ENCODE measurements around the gene MOSMO.

Gene MOSMO
- total RNA-seq, result 6.4 to 10.4 (median 8.2) reads per million in 3 donors

DNA sequence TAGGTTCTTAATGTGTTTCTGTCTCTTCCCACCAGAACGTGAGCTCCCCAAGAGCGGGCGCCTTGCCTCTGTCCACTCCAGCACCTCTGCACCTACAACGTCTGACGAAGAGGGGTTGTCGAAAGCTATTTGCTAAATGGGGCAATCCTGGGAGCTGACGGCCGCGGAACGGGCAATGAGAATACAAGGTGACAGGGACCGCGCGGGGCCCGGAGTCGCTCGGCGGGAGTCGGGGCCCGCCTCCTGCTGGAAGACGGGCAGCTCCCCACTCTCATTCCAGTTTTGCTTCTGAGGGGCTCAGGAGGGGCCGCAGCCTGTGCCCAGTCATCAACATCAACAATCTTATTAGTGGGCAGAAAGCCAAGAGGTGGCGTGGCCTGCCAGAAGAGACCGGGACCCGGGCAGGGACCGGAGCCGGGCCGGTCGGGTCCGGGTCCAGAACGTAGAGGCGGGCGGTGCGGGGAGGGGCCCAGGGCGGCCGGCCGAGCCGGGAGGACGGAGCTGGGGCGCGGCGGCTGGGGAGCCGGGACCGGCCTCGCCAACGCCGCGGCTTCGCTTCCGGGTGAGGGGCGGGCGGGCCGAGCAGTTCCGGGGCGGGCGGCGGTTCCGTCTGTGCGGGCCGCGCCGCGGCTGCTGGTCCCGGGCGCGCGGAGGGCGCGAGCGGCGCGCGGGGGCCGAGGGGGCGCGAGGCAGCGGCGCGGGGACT, at the start of gene MOSMO:
MOSMO (plus strand) TSS at position 603 of the 706 bp plus-strand sequence. CDS start 191 bp downstream, outside the sequence.
- no peaks in the 10 kb centered on the region for H3K27me3 ChIP-seq (replicated peaks; ENCODE audit: control insufficient read depth, insufficient read depth, low read length, poor library complexity, severe bottlenecking)
- peak within 1 kb of the TSS; percentile 97 for H3K4me3 ChIP-seq (ENCODE audit: insufficient read depth, low read depth, low read length, poor library complexity, severe bottlenecking)
- H3K27ac ChIP-seq (ENCODE audit: insufficient read depth, low read length, poor library complexity, severe bottlenecking), result peak within 1 kb of the TSS; percentile 77
- H3K36me3 ChIP-seq (ENCODE audit: control insufficient read depth, insufficient read depth, low read length), result no peaks in the 10 kb centered on the region
- peak; percentile 34 to 60 (median 47) for DNase-seq
- H3K9me3 ChIP-seq (ENCODE audit: control insufficient read depth, low read length), result no peaks in the 10 kb centered on the region
- peaks cover 16% of the 10 kb centered on the region for H3K4me1 ChIP-seq (ENCODE audit: control insufficient read depth, insufficient read depth, low read length, poor library complexity, severe bottlenecking)

DNA sequence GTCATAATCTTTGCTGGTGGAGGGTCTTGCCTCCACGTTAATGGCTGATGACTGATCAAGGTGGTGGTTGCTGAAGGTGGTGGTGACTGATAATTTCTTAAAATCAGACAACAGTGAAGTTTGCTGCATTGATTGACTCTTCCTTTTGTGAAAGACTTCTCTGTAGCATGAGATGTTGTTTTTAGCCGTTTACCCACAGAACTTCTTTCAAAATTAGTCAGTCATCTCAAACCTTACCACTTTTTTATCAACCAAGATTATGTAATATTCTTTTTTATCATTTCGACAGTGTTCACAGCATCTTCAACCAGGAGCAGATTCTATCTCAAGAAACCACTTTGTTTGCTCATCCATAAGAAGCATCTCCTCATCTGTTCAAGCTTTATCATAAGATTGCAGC, 48.9 kb upstream of the MOSMO start:
- H3K27ac ChIP-seq (ENCODE audit: insufficient read depth, low read length, poor library complexity, severe bottlenecking), result no peak overlapping the region
- no peaks in the 10 kb centered on the region for H3K9me3 ChIP-seq (ENCODE audit: control insufficient read depth, low read length)
- H3K27me3 ChIP-seq (replicated peaks; ENCODE audit: control insufficient read depth, insufficient read depth, low read length, poor library complexity, severe bottlenecking), result no peaks in the 10 kb centered on the region
- peaks cover 7% of the 10 kb centered on the region for H3K4me1 ChIP-seq (ENCODE audit: control insufficient read depth, insufficient read depth, low read length, poor library complexity, severe bottlenecking)
- no peak overlapping the region for H3K4me3 ChIP-seq (ENCODE audit: insufficient read depth, low read depth, low read length, poor library complexity, severe bottlenecking)
- H3K36me3 ChIP-seq (ENCODE audit: control insufficient read depth, insufficient read depth, low read length), result peaks cover 58% of the 10 kb centered on the region
- no peak for DNase-seq

DNA sequence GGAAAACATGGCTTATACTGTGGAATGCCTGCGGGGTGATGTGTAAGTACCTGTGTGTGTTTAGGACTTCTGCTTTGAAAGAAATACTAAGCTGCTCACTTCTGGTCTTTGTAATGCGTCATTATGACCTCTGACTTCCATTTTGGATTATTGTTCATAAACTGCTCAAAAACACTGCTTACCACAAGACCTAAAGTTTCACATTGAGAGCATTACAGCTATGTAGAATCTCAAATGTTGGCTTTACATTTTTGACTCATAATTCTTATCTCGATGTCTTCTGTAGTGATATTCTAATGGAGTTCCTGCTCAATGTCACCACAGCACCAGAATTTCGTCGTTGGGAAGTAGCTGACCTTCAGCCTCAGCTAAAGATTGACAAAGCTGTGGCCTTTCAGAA, 45.4 kb upstream of the MOSMO start:
- H3K9me3 ChIP-seq (ENCODE audit: control insufficient read depth, low read length), result no peaks in the 10 kb centered on the region
- no peak overlapping the region for H3K27ac ChIP-seq (ENCODE audit: insufficient read depth, low read length, poor library complexity, severe bottlenecking)
- no peak for DNase-seq
- peaks cover 87% of the 10 kb centered on the region for H3K36me3 ChIP-seq (ENCODE audit: control insufficient read depth, insufficient read depth, low read length)
- H3K27me3 ChIP-seq (replicated peaks; ENCODE audit: control insufficient read depth, insufficient read depth, low read length, poor library complexity, severe bottlenecking), result no peaks in the 10 kb centered on the region
- H3K4me1 ChIP-seq (ENCODE audit: control insufficient read depth, insufficient read depth, low read length, poor library complexity, severe bottlenecking), result no peaks in the 10 kb centered on the region
- H3K4me3 ChIP-seq (ENCODE audit: insufficient read depth, low read depth, low read length, poor library complexity, severe bottlenecking), result no peak overlapping the region

DNA sequence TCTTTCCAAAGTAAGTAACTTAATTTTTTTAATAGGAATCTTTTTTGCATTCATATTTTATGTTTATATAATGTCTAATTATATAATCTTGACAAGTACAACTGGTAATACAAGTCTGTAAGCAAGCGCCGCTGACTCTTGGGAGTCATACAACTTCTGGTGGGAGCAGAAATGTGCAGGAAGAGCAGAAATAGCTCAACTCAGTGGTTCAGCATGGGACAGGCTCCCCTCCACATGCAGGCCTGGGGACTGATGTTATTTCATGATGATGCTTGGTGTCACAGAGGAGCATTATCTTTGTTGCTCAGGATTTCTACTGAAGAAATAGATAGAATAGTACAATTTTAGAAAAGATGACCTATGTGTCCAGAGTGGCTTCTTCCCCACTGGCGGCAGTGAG, 44.0 kb upstream of the MOSMO start:
- H3K4me3 ChIP-seq (ENCODE audit: insufficient read depth, low read depth, low read length, poor library complexity, severe bottlenecking), result no peak overlapping the region
- H3K27ac ChIP-seq (ENCODE audit: insufficient read depth, low read length, poor library complexity, severe bottlenecking), result no peak overlapping the region
- peaks cover 89% of the 10 kb centered on the region for H3K36me3 ChIP-seq (ENCODE audit: control insufficient read depth, insufficient read depth, low read length)
- H3K27me3 ChIP-seq (replicated peaks; ENCODE audit: control insufficient read depth, insufficient read depth, low read length, poor library complexity, severe bottlenecking), result no peaks in the 10 kb centered on the region
- H3K4me1 ChIP-seq (ENCODE audit: control insufficient read depth, insufficient read depth, low read length, poor library complexity, severe bottlenecking), result no peaks in the 10 kb centered on the region
- H3K9me3 ChIP-seq (ENCODE audit: control insufficient read depth, low read length), result no peaks in the 10 kb centered on the region
- no peak for DNase-seq

DNA sequence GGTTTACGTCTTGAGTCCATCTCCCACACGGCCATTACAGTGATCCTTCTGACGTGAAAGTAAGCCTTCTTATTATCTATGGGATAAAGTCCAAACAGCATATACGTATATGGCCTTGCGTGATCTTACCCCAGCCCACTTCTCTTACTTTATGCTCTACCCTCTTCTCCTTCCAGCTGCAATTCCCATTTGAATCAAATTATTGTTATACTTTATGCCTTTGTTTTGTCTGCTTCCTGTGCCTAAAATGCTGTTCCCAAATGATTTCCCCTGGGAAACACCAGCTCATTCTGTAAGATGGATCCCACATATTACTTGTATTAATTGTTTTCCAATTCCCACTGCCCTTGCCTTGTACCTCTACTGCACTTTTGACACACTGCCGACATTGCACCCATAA, 43.6 kb upstream of the MOSMO start:
- Histone ChIP-seq H3K4me1 (ENCODE audit: control insufficient read depth, insufficient read depth, low read length, poor library complexity, severe bottlenecking) (no peaks in the 10 kb centered on the region), H3K27me3 (replicated peaks; ENCODE audit: control insufficient read depth, insufficient read depth, low read length, poor library complexity, severe bottlenecking) (no peaks in the 10 kb centered on the region), H3K9me3 (ENCODE audit: control insufficient read depth, low read length) (no peaks in the 10 kb centered on the region), H3K27ac (ENCODE audit: insufficient read depth, low read length, poor library complexity, severe bottlenecking) (no peak overlapping the region), H3K36me3 (ENCODE audit: control insufficient read depth, insufficient read depth, low read length) (peaks cover 87% of the 10 kb centered on the region), H3K4me3 (ENCODE audit: insufficient read depth, low read depth, low read length, poor library complexity, severe bottlenecking) (no peak overlapping the region)
- no peak for DNase-seq

DNA sequence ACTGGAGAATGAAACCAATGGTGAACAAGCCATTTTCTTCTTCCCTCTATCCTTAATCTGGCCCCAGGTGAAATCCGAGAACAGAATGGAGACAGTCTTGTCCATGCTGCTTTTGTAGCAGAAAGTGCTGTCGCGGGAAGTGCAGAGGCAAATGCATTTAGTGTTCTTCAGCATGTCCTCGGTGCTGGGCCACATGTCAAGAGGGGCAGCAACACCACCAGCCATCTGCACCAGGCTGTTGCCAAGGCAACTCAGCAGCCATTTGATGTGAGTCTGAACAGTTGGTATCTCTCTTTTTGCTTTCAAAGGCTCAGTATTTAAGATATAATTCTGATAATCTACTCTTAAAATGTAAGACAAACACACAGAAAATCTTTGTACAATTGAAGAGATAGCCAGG, 36.1 kb upstream of the MOSMO start:
- Histone ChIP-seq H3K27me3 (replicated peaks; ENCODE audit: control insufficient read depth, insufficient read depth, low read length, poor library complexity, severe bottlenecking) (no peaks in the 10 kb centered on the region), H3K9me3 (ENCODE audit: control insufficient read depth, low read length) (no peaks in the 10 kb centered on the region), H3K4me3 (ENCODE audit: insufficient read depth, low read depth, low read length, poor library complexity, severe bottlenecking) (no peak overlapping the region), H3K4me1 (ENCODE audit: control insufficient read depth, insufficient read depth, low read length, poor library complexity, severe bottlenecking) (no peaks in the 10 kb centered on the region), H3K36me3 (ENCODE audit: control insufficient read depth, insufficient read depth, low read length) (peaks cover 90% of the 10 kb centered on the region), H3K27ac (ENCODE audit: insufficient read depth, low read length, poor library complexity, severe bottlenecking) (no peak overlapping the region)
- DNase-seq, result no peak

DNA sequence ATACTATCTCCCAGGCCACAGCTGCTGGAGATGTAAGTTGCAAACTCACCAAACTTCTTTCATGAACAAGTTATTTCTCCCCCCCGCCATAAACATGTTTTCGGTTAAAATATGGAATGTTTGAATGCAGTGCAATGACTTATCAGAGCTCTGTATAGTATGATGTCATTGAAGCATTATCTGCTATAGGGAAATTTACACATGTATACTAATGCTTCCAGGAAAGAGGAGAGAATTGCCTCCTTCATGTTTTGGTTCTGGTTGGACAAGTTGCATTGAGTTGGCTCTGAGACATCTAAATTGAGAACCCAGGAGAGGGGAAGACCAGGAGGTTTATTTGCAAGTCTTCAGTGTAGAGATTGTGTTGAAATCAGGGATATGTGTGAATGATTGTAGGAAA, 34.0 kb upstream of the MOSMO start:
- Histone ChIP-seq H3K36me3 (ENCODE audit: control insufficient read depth, insufficient read depth, low read length) (peaks cover 89% of the 10 kb centered on the region), H3K27me3 (replicated peaks; ENCODE audit: control insufficient read depth, insufficient read depth, low read length, poor library complexity, severe bottlenecking) (no peaks in the 10 kb centered on the region), H3K4me1 (ENCODE audit: control insufficient read depth, insufficient read depth, low read length, poor library complexity, severe bottlenecking) (no peaks in the 10 kb centered on the region), H3K27ac (ENCODE audit: insufficient read depth, low read length, poor library complexity, severe bottlenecking) (no peak overlapping the region), H3K4me3 (ENCODE audit: insufficient read depth, low read depth, low read length, poor library complexity, severe bottlenecking) (no peak overlapping the region), H3K9me3 (ENCODE audit: control insufficient read depth, low read length) (no peaks in the 10 kb centered on the region)
- DNase-seq, result no peak

DNA sequence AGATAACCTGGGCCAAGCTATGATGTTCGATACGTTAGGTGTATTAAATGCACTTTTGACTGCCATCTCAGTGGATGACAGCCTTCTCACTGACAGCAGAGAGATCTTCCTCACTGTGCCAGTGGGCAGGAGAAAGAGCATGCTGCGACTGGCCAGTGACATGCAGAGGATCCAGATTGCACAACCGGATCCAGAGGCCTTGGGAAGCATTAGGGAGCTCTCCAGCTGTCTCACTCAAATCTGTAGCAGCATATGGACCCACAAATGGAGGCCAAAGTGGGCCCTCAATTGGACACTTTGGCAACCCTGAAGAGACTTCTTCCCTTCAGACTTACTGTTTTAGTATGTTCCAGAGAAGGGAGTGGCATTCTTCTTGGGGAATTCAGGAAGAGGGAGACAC, 27.9 kb upstream of the MOSMO start:
- H3K4me3 ChIP-seq (ENCODE audit: insufficient read depth, low read depth, low read length, poor library complexity, severe bottlenecking), result no peak overlapping the region

DNA sequence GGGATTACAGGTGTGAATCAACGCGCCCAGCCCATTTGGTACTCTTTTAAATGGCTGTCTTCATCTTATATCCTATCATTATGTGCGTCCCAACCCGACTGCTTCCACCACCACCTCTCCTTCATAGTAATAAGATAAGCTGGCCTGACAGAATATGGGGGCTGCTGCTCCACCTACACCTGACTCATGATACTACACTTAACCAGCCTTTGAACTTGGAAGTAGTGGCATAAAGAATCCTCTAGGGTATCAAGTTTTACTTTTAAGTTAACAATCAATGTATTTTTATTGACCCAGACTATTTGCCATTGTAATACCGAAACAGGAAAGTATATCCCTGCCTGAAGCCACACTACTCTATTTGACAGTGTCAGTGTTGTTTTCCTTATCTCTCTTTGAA, 25.8 kb upstream of the MOSMO start:
- H3K36me3 ChIP-seq (ENCODE audit: control insufficient read depth, insufficient read depth, low read length), result peaks cover 73% of the 10 kb centered on the region

More for the DNA sequence above, 27.9 kb upstream of the MOSMO start:
- DNase-seq, result no peak
- Histone ChIP-seq H3K27ac (ENCODE audit: insufficient read depth, low read length, poor library complexity, severe bottlenecking) (no peak overlapping the region), H3K36me3 (ENCODE audit: control insufficient read depth, insufficient read depth, low read length) (peaks cover 94% of the 10 kb centered on the region), H3K9me3 (ENCODE audit: control insufficient read depth, low read length) (no peaks in the 10 kb centered on the region), H3K4me1 (ENCODE audit: control insufficient read depth, insufficient read depth, low read length, poor library complexity, severe bottlenecking) (no peaks in the 10 kb centered on the region), H3K27me3 (replicated peaks; ENCODE audit: control insufficient read depth, insufficient read depth, low read length, poor library complexity, severe bottlenecking) (no peaks in the 10 kb centered on the region)

DNA sequence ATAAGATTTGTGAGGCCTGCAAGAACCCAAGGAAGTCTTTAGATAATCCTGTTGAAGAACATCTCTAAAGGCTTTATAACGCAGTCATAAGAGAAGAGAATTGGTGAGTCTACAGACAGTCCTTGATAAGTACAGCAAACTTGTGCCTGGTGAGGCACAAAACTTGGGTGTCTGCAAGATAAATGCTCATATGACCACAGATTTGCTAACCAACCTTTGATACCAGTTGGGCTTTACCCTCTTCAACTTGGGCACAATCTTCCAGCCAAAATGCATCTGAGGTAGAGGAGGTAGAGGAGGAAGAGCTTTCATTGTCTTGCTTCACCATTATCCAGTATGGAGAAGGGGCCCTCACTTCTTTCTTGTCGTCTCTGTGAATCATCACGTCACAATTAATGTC, 23.8 kb upstream of the MOSMO start:
- Histone ChIP-seq H3K27me3 (replicated peaks; ENCODE audit: control insufficient read depth, insufficient read depth, low read length, poor library complexity, severe bottlenecking) (no peaks in the 10 kb centered on the region), H3K27ac (ENCODE audit: insufficient read depth, low read length, poor library complexity, severe bottlenecking) (no peak overlapping the region), H3K4me3 (ENCODE audit: insufficient read depth, low read depth, low read length, poor library complexity, severe bottlenecking) (no peak overlapping the region), H3K36me3 (ENCODE audit: control insufficient read depth, insufficient read depth, low read length) (peaks cover 54% of the 10 kb centered on the region), H3K9me3 (ENCODE audit: control insufficient read depth, low read length) (no peaks in the 10 kb centered on the region), H3K4me1 (ENCODE audit: control insufficient read depth, insufficient read depth, low read length, poor library complexity, severe bottlenecking) (no peaks in the 10 kb centered on the region)
- no peak for DNase-seq

More for the DNA sequence above, 25.8 kb upstream of the MOSMO start:
- Histone ChIP-seq H3K4me1 (ENCODE audit: control insufficient read depth, insufficient read depth, low read length, poor library complexity, severe bottlenecking) (no peaks in the 10 kb centered on the region), H3K9me3 (ENCODE audit: control insufficient read depth, low read length) (no peaks in the 10 kb centered on the region), H3K27me3 (replicated peaks; ENCODE audit: control insufficient read depth, insufficient read depth, low read length, poor library complexity, severe bottlenecking) (no peaks in the 10 kb centered on the region), H3K4me3 (ENCODE audit: insufficient read depth, low read depth, low read length, poor library complexity, severe bottlenecking) (no peak overlapping the region), H3K27ac (ENCODE audit: insufficient read depth, low read length, poor library complexity, severe bottlenecking) (no peak overlapping the region)
- DNase-seq, result no peak
